Panc1 (cell line): ENCODE measurements around the gene PARP3.

Experiments
- CTCF ChIP-seq: fragments of 450-650 bp; IDR thresholded peaks from 2 replicates; pipeline ENCODE4 v1.5.1; 2017; ENCODE audit warnings: mild to moderate bottlenecking
- POLR2AphosphoS5 ChIP-seq: IDR thresholded peaks from 2 replicates; pipeline ENCODE4 v1.6.1; 2012; ENCODE audit warnings: mild to moderate bottlenecking, low read depth, low read length, moderate library complexity
- SIN3A ChIP-seq: IDR thresholded peaks from 2 replicates; pipeline ENCODE4 v1.6.1; 2012; ENCODE audit warnings: low read depth, mild to moderate bottlenecking, low read length, moderate library complexity, borderline replicate concordance; ENCODE audit not compliant: insufficient read depth
- TCF7L2 ChIP-seq: IDR thresholded peaks from 2 replicates; pipeline ENCODE4 v1.6.1; 2011; ENCODE audit warnings: mild to moderate bottlenecking, low read depth, low read length, inconsistent platforms
- TF ChIP-seq, protein P1 (sequence below), 2 experiments: IDR thresholded peaks; 2 replicates each; pipeline ENCODE4 v1.6.1; 2011 to 2012; ENCODE audit warnings: low read depth in 2 of 2, control low read depth in 1 of 2, low read length in 1 of 2, mild to moderate bottlenecking in 1 of 2, moderate library complexity in 1 of 2; ENCODE audit not compliant: insufficient read depth in 1 of 2

DNA sequence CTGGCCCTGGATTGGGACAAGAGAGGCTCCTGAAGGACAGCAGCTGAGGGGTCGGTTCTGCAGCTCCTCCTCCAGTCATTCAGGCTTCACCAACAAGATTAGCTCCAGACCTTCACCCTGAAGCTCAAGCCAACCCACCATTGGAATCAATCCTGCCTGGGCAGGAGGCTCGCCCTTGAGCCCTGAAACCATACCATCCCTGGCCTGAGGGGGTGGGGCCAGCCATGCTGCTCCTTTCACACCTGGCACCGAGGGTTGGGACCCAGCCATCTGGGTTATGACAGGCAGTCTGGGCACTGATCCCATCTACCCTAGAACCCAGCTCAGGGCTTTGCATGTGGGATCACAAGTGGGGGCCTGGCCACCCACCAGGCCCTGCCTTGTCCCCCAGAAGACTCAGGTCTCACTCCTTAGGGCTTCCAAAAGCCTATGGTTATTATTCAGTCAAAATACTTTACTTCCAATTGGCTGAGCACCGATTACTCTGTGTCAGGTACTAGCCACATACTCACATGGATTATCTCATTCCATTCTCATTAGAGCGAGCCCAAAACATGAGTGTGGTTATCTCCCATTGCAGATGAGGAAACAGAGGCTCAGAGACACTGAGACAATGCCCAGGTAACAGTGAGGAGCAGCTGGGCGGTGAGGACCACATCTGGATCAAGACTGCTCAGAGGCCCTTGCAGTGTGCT, 28.6 kb downstream of the PARP3 start:
- TF ChIP-seq POLR2AphosphoS5, result no peak
- TF ChIP-seq CTCF, result no peak
- TF ChIP-seq TCF7L2, result no peak
- TF ChIP-seq, protein P1, sequence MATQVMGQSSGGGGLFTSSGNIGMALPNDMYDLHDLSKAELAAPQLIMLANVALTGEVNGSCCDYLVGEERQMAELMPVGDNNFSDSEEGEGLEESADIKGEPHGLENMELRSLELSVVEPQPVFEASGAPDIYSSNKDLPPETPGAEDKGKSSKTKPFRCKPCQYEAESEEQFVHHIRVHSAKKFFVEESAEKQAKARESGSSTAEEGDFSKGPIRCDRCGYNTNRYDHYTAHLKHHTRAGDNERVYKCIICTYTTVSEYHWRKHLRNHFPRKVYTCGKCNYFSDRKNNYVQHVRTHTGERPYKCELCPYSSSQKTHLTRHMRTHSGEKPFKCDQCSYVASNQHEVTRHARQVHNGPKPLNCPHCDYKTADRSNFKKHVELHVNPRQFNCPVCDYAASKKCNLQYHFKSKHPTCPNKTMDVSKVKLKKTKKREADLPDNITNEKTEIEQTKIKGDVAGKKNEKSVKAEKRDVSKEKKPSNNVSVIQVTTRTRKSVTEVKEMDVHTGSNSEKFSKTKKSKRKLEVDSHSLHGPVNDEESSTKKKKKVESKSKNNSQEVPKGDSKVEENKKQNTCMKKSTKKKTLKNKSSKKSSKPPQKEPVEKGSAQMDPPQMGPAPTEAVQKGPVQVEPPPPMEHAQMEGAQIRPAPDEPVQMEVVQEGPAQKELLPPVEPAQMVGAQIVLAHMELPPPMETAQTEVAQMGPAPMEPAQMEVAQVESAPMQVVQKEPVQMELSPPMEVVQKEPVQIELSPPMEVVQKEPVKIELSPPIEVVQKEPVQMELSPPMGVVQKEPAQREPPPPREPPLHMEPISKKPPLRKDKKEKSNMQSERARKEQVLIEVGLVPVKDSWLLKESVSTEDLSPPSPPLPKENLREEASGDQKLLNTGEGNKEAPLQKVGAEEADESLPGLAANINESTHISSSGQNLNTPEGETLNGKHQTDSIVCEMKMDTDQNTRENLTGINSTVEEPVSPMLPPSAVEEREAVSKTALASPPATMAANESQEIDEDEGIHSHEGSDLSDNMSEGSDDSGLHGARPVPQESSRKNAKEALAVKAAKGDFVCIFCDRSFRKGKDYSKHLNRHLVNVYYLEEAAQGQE (IDR thresholded peaks at IDR 0.05; ENCODE audit: insufficient read depth in 1 of 2, low read depth in 2 of 2, low read length in 1 of 2), result no peak
- TF ChIP-seq SIN3A, result no peak
